NOMO-1 (cell line): ENCODE measurements around the gene CCSER2.
A peak's percentile ranks its signal among the peaks of the same experiment; 100 is the strongest.
"Not testable (repeated sequence)": the region's sequence is repeated elsewhere in the genome, so short reads cannot be mapped to it uniquely, and the experiment has no call there.

Experiments
- DNase-seq, 2 experiments: peaks; one replicate each; lab custom pipeline; 2025; ENCODE audit not compliant: unreplicated experiment in 2 of 2; lab: John Stamatoyannopoulos, UW

The CCSER2 gene

GRCh38 chr10:84342584-84342983 is 14.2 kb downstream of the CCSER2 start:
- no peak for DNase-seq

- no peak for DNase-seq
Measured at GRCh38 chr10:84343831-84344230, 15.4 kb downstream of the CCSER2 start.

GRCh38 chr10:84344526-84344925 is 16.1 kb downstream of the CCSER2 start:
- no peak for DNase-seq

- DNase-seq = not testable (repeated sequence)
Measured at GRCh38 chr10:84347575-84348002, 19.2 kb downstream of the CCSER2 start.

- DNase-seq = no peak
Measured at GRCh38 chr10:84348447-84348846, 20.1 kb downstream of the CCSER2 start.

- no peak for DNase-seq
Measured at GRCh38 chr10:84348860-84349259, 20.5 kb downstream of the CCSER2 start.

- peak in 1 of 2 experiments; percentile 29 for DNase-seq
Measured at GRCh38 chr10:84352251-84352842, 24.0 kb downstream of the CCSER2 start.

GRCh38 chr10:84353052-84353803 is 24.8 kb downstream of the CCSER2 start:
- DNase-seq = no peak

- no peak for DNase-seq
Measured at GRCh38 chr10:84354623-84355022, 26.2 kb downstream of the CCSER2 start.

- no peak for DNase-seq
Measured at GRCh38 chr10:84355106-84355505, 26.7 kb downstream of the CCSER2 start.

- DNase-seq = no peak
Measured at GRCh38 chr10:84356928-84357327, 28.5 kb downstream of the CCSER2 start.

GRCh38 chr10:84358743-84359142 is 30.4 kb downstream of the CCSER2 start:
- no peak for DNase-seq

- no peak for DNase-seq
Measured at GRCh38 chr10:84360637-84361365, 32.4 kb downstream of the CCSER2 start.

- no peak for DNase-seq
Measured at GRCh38 chr10:84365335-84365881, 37.0 kb downstream of the CCSER2 start.

GRCh38 chr10:84366041-84366440 is 37.7 kb downstream of the CCSER2 start:
- no peak for DNase-seq

- no peak for DNase-seq
Measured at GRCh38 chr10:84367256-84367655, 38.9 kb downstream of the CCSER2 start.

GRCh38 chr10:84368828-84369227 is 40.4 kb downstream of the CCSER2 start:
- DNase-seq = no peak

- no peak for DNase-seq
Measured at GRCh38 chr10:84370283-84370682, 41.9 kb downstream of the CCSER2 start.

- DNase-seq = no peak
Measured at GRCh38 chr10:84371944-84372343, 43.6 kb downstream of the CCSER2 start.

GRCh38 chr10:84373000-84373399 is 44.6 kb downstream of the CCSER2 start:
- no peak for DNase-seq

GRCh38 chr10:84374455-84374854 is 46.1 kb downstream of the CCSER2 start:
- no peak for DNase-seq
